Measurements from ENCODE around the gene CDK10.

DNA sequence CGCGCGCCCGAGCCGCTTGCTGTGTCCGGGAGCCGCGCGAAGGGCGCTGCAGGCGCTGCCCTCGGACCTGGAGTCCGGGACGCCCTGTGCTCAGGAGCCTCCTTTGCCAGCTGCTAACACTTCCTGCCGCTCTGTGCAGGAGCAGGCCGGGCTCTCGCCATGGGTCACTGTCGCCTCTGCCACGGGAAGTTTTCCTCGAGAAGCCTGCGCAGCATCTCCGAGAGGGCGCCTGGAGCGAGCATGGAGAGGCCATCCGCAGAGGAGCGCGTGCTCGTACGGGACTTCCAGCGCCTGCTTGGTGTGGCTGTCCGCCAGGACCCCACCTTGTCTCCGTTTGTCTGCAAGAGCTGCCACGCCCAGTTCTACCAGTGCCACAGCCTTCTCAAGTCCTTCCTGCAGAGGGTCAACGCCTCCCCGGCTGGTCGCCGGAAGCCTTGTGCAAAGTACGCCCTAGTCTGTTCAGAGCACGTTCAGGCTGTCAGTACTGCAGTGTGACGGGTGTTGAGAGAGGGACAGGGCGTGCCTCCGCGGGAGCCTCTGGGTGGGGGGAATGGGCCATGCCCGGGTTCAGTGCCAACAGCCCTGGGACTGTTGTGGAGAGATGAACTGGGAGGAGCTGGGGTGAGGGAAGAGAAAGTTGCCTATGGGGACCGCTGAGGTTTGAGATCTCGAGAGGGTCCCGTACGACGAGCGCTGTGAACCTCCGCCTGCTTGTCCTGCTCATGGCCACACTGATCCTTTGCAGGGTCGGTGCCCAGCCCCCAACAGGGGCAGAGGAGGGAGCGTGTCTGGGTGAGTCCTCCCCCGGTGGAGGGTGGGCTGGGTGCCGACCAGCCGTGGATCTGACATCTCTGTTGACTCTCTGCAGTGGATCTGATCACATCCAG is 36.1 kb downstream of the CDK10 start:
- TF ChIP-seq TCF12 (IDR thresholded peaks at IDR 0.05; ENCODE audit: low read depth) (no peak), YY1 (IDR thresholded peaks at IDR 0.05; ENCODE audit: low read depth) (no peak), TAF1 (IDR thresholded peaks at IDR 0.05; ENCODE audit: low read depth) (peak; percentile 41; the same call in 1 of the 2 replicates), NFIC (IDR thresholded peaks at IDR 0.05) (peak; percentile 54; the same call in 1 of the 2 replicates), EGR1 (IDR thresholded peaks at IDR 0.05) (no peak), TEAD4 (IDR thresholded peaks at IDR 0.05) (no peak), EP300 (IDR thresholded peaks at IDR 0.05; ENCODE audit: borderline replicate concordance) (no peak)
- TF ChIP-seq, protein P1, sequence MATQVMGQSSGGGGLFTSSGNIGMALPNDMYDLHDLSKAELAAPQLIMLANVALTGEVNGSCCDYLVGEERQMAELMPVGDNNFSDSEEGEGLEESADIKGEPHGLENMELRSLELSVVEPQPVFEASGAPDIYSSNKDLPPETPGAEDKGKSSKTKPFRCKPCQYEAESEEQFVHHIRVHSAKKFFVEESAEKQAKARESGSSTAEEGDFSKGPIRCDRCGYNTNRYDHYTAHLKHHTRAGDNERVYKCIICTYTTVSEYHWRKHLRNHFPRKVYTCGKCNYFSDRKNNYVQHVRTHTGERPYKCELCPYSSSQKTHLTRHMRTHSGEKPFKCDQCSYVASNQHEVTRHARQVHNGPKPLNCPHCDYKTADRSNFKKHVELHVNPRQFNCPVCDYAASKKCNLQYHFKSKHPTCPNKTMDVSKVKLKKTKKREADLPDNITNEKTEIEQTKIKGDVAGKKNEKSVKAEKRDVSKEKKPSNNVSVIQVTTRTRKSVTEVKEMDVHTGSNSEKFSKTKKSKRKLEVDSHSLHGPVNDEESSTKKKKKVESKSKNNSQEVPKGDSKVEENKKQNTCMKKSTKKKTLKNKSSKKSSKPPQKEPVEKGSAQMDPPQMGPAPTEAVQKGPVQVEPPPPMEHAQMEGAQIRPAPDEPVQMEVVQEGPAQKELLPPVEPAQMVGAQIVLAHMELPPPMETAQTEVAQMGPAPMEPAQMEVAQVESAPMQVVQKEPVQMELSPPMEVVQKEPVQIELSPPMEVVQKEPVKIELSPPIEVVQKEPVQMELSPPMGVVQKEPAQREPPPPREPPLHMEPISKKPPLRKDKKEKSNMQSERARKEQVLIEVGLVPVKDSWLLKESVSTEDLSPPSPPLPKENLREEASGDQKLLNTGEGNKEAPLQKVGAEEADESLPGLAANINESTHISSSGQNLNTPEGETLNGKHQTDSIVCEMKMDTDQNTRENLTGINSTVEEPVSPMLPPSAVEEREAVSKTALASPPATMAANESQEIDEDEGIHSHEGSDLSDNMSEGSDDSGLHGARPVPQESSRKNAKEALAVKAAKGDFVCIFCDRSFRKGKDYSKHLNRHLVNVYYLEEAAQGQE (IDR thresholded peaks at IDR 0.05; ENCODE audit: low read depth), result no peak
- TF ChIP-seq, protein P2, sequence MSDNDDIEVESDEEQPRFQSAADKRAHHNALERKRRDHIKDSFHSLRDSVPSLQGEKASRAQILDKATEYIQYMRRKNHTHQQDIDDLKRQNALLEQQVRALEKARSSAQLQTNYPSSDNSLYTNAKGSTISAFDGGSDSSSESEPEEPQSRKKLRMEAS (IDR thresholded peaks at IDR 0.05), result peak; percentile 58; the same call in 1 of the 2 replicates

Data from Ishikawa (cell line).